DMS153 treated with DMSO at 0.1 percent for 48 hours (cell line): Measurements from ENCODE around the gene LRRC46.

ENCODE experiments used
- DNase-seq: peaks from one replicate; lab custom pipeline; 2025; ENCODE audit not compliant: unreplicated experiment; lab: John Stamatoyannopoulos, UW

Gene LRRC46

GRCh38 chr17:47875011-47875985, 43.8 kb downstream of the LRRC46 start:
- DNase-seq: no peak

- no peak for DNase-seq
Measured at GRCh38 chr17:47877368-47878034, 46.0 kb downstream of the LRRC46 start.

GRCh38 chr17:47878203-47879027, 46.9 kb downstream of the LRRC46 start:
- no peak for DNase-seq

- DNase-seq: no peak
Measured at GRCh38 chr17:47879028-47879585, 47.6 kb downstream of the LRRC46 start.

GRCh38 chr17:47879776-47880454, 48.4 kb downstream of the LRRC46 start:
- no peak for DNase-seq

GRCh38 chr17:47882247-47882646, 50.8 kb downstream of the LRRC46 start:
- DNase-seq: no peak

- no peak for DNase-seq
Measured at GRCh38 chr17:47882695-47883588, 51.5 kb downstream of the LRRC46 start.

GRCh38 chr17:47883589-47884426, 52.3 kb downstream of the LRRC46 start:
- DNase-seq: no peak

GRCh38 chr17:47884427-47884740, 52.9 kb downstream of the LRRC46 start:
- DNase-seq: no peak

GRCh38 chr17:47884905-47885730, 53.6 kb downstream of the LRRC46 start:
- DNase-seq: no peak
